Spleen (tissue), 11 donors: Measurements from ENCODE around the gene CAMK1D. TPM values are rescaled to one million over a fixed set of nuclear protein-coding genes. Genes with fewer than 3 reads are reported as not detected.

ENCODE experiments used
- DNase-seq: peaks from one replicate; pipeline ENCODE4 v3.0.0-alpha.2; 2020
- H3K27ac ChIP-seq, 8 donors: fragments of 200-600 bp; sonication (generic) in 7 of 8; 1 replicate in 4 of 8; 2 replicates in 4 of 8; pipeline versions ENCODE4 v1.5.0 to v1.8.0; 2016 to 2021; ENCODE audit warnings: inconsistent platforms in 4 of 8, mild to moderate bottlenecking in 4 of 8, moderate library complexity in 1 of 8
- H3K27me3 ChIP-seq, 7 donors: fragments of 200-600 bp; sonication (generic) in 6 of 7; replicated peaks in 1 of 7; 1 replicate in 4 of 7; 2 replicates in 3 of 7; pipeline versions ENCODE4 v1.5.0 to v1.8.0; 2016 to 2021; ENCODE audit warnings: inconsistent platforms in 3 of 7, mild to moderate bottlenecking in 1 of 7
- H3K36me3 ChIP-seq, 6 donors: fragments of 200-600 bp; sonication (generic) in 5 of 6; 1 replicate in 4 of 6; 2 replicates in 2 of 6; pipeline versions ENCODE4 v1.5.0 to v1.8.0; 2016 to 2021; ENCODE audit warnings: inconsistent platforms in 2 of 6
- H3K4me1 ChIP-seq, 6 donors: fragments of 200-600 bp; sonication (generic) in 5 of 6; 1 replicate in 3 of 6; 2 replicates in 3 of 6; pipeline versions ENCODE4 v1.5.0 to v1.8.0; 2016 to 2021; ENCODE audit warnings: inconsistent platforms in 3 of 6
- H3K4me3 ChIP-seq, 8 donors: fragments of 200-600 bp; sonication (generic) in 7 of 8; 1 replicate in 4 of 8; 2 replicates in 4 of 8; pipeline versions ENCODE4 v1.5.0 to v1.8.0; 2016 to 2021; ENCODE audit warnings: inconsistent platforms in 4 of 8, mild to moderate bottlenecking in 4 of 8, moderate library complexity in 2 of 8
- H3K9me3 ChIP-seq, 8 donors: fragments of 200-600 bp; sonication (generic) in 7 of 8; 1 replicate in 4 of 8; 2 replicates in 4 of 8; pipeline versions ENCODE4 v1.5.0 to v1.8.0; 2016 to 2021; ENCODE audit warnings: inconsistent platforms in 4 of 8
- CTCF ChIP-seq, 11 experiments: fragments of 200-600 bp in 7 of 11; fragments of 450-650 bp in 4 of 11; sonication (generic) in 4 of 11; IDR thresholded peaks in 8 of 11; conservative IDR thresholded peaks in 3 of 11; 1 replicate in 7 of 11; 2 replicates in 4 of 11; pipeline versions ENCODE4 v1.4.0 to v1.8.0; 2016 to 2021; ENCODE audit warnings: antibody characterized with exemption in 11 of 11, inconsistent platforms in 4 of 11, mild to moderate bottlenecking in 1 of 11
- POLR2A ChIP-seq, 3 donors: fragments of 450-650 bp; IDR thresholded peaks; one replicate each; pipeline ENCODE4 v1.5.1; 2017; ENCODE audit warnings: antibody characterized with exemption in 3 of 3, mild to moderate bottlenecking in 1 of 3
- POLR2AphosphoS5 ChIP-seq, 3 donors: sonication (generic); formaldehyde crosslinking; IDR thresholded peaks; one replicate each; pipeline ENCODE4 v1.5.1; 2017; ENCODE audit warnings: antibody characterized with exemption in 3 of 3
- WGBS, 5 donors: extraction: QIAGEN DNeasy Blood & Tissue Kit in 3 of 5; methylation state at CpG; one replicate each; pipeline versions ENCODE4 v1.1.5 to v1.1.7; 2013 to 2018; 5-methylcytosine and 5-hydroxymethylcytosine counted together
- intact Hi-C: fragments of 100-400 bp; cut with DNase I; formaldehyde crosslinking; loops from one replicate; pipeline ENCODE4 v1.15.0; 2023; ENCODE audit warnings: low total_unique reads
- polyA plus RNA-seq, 3 donors: library from polyadenylated mRNA; stranded (reverse); fragments of 200-250 nt; gene quantifications; one replicate each; pipeline ENCODE4 v1.2.1, GENCODE V29; 2013
- total RNA-seq, 7 donors: library from RNA; depleted of rRNA in 3 of 7; stranded (reverse); fragments of >200 nt in 3 of 7; fragmentation: NEBNext Ultra II Directional in 4 of 7; extraction: Animal tissue kit (Norgen Biotek cat#: 25700) in 4 of 7; gene quantifications; one replicate each; pipeline versions ENCODE4 v1.1.0 to v1.2.1, GENCODE V29; 2016 to 2021
- donor health status: healthy with polysubstance abuse.
- donor health status: DM: no; HTN: no; CAD: no; lungs with moderate emphysema.
- donor health status: DM: no; HTN: no; CAD: no.
- donor health status: Bipolar disorder and iron deficiency.
- donor health status: healthy.
- donor health status: DM: no; HTN: no; CAD: no.
- donor health status: DM: yes; HTN: yes; CAD: no.

CAMK1D gene
- total and polyA plus RNA-seq, 10 donors: 6.8 to 34.5 (median 20.0) TPM

- H3K27me3 ChIP-seq: no peaks in the 10 kb centered on the region
- H3K36me3 ChIP-seq: peaks cover 0 to 21% (median 2%) of the 10 kb centered on the region in 6 donors
- H3K9me3 ChIP-seq: peaks cover 0 to 8% (median 5%) of the 10 kb centered on the region in 8 donors
- no peak overlapping the region for H3K4me3 ChIP-seq
- intact Hi-C loops: no loop called here
- 83 to 93% (median 88%) methylated on average over 9 of the region's 9 CpGs for WGBS, 5 donors
- no peak for TF ChIP-seq CTCF (IDR thresholded peaks at IDR 0.05 in 8 of 11, conservative IDR thresholded peaks at IDR 0.05 in 3 of 11)
- no peak for TF ChIP-seq POLR2A (IDR thresholded peaks at IDR 0.05)
- no peak for TF ChIP-seq POLR2AphosphoS5 (IDR thresholded peaks at IDR 0.05)
- DNase-seq: no peak
- H3K4me1 ChIP-seq: no peaks in the 10 kb centered on the region
- H3K27ac ChIP-seq: no peak overlapping the region
These were observed 299.8 kb downstream of the CAMK1D start for GRCh38 chr10:12649012-12649584.

GRCh38 chr10:12650122-12650521 lies 300.8 kb downstream of the CAMK1D start:
- WGBS, 5 donors: 90 to 93% (median 92%) methylated on average over 5 to 8 of the region's 8 CpGs
- peak in 2 of 3 donors; percentile 8 to 39 for TF ChIP-seq POLR2AphosphoS5 (IDR thresholded peaks at IDR 0.05)
- no peak for TF ChIP-seq CTCF (IDR thresholded peaks at IDR 0.05 in 8 of 11, conservative IDR thresholded peaks at IDR 0.05 in 3 of 11)
- intact Hi-C loops: loop anchor here (5.0 kb wide), 1 partner anchor 388 kb away; no protein-coding TSS in a partner anchor

DNA sequence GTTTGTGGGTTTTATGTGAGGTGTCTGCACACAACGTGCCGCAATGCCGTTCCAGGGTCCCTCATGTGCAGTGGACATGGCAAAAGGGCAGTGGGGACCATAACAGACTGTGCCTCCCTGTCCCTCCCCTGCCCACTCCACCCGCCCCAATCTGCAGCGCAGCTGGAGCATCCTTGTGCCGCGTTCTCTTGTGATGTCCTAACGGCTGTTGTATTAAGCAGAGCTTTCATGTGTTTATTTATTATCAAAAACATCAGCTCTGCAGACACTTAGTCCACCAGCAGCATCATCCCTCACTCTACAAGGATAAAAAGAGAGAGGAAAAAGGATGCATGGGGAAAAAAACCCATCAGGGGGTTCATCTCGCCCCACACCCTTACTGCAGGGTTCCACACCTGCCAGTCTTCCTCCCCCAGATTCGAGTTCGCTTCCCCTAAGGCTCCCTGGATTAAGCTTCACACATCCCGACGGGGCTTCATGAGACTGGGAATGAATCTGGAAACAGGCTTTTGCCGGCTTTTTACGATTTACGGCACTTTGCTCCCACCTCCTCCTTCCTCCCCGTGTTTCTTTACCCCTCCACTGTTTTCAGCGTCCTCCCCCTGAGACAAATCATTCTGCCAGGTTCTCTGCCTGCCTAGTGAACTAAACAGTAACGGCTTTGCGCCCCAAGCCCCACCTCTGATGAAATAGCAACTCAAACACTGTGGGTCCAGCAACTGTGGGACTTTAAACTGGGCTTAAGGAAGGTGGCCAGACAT lies 301.4 kb downstream of the CAMK1D start:
- H3K4me1 ChIP-seq: peaks cover 0 to 1% (median 0%) of the 10 kb centered on the region in 6 donors
- no peak for DNase-seq
- no peaks in the 10 kb centered on the region for H3K27me3 ChIP-seq
- TF ChIP-seq CTCF (IDR thresholded peaks at IDR 0.05 in 8 of 11, conservative IDR thresholded peaks at IDR 0.05 in 3 of 11): no peak
- no peak for TF ChIP-seq POLR2AphosphoS5 (IDR thresholded peaks at IDR 0.05)
- no peak for TF ChIP-seq POLR2A (IDR thresholded peaks at IDR 0.05)
- intact Hi-C loops: loop anchor here (5.0 kb wide), 1 partner anchor 388 kb away; no protein-coding TSS in a partner anchor
- peaks cover 0 to 22% (median 2%) of the 10 kb centered on the region in 6 donors for H3K36me3 ChIP-seq
- H3K27ac ChIP-seq: no peak overlapping the region
- peaks cover 0 to 12% (median 9%) of the 10 kb centered on the region in 8 donors for H3K9me3 ChIP-seq
- WGBS, 5 donors: 73 to 94% (median 85%) methylated on average over 20 of the region's 20 CpGs
- H3K4me3 ChIP-seq: no peak overlapping the region

More at GRCh38 chr10:12650122-12650521, 300.8 kb downstream of the CAMK1D start:
- peaks cover 0 to 12% (median 9%) of the 10 kb centered on the region in 8 donors for H3K9me3 ChIP-seq
- no peaks in the 10 kb centered on the region for H3K4me1 ChIP-seq
- no peak overlapping the region for H3K27ac ChIP-seq
- no peaks in the 10 kb centered on the region for H3K27me3 ChIP-seq
- DNase-seq: no peak
- peaks cover 0 to 22% (median 2%) of the 10 kb centered on the region in 6 donors for H3K36me3 ChIP-seq
- H3K4me3 ChIP-seq: no peak overlapping the region

GRCh38 chr10:12655940-12656339 lies 306.6 kb downstream of the CAMK1D start:
- Histone ChIP-seq H3K4me3 (no peak overlapping the region), H3K36me3 (peaks cover 0 to 8% (median 0%) of the 10 kb centered on the region in 6 donors), H3K9me3 (peaks cover 0 to 12% (median 9%) of the 10 kb centered on the region in 8 donors), H3K4me1 (peaks cover 0 to 23% (median 0%) of the 10 kb centered on the region in 6 donors), H3K27me3 (no peaks in the 10 kb centered on the region), H3K27ac (no peak overlapping the region)
- DNase-seq: no peak
- intact Hi-C loops: no loop called here
- TF ChIP-seq POLR2AphosphoS5 (IDR thresholded peaks at IDR 0.05) (no peak), CTCF (IDR thresholded peaks at IDR 0.05 in 8 of 11, conservative IDR thresholded peaks at IDR 0.05 in 3 of 11) (no peak), POLR2A (IDR thresholded peaks at IDR 0.05) (no peak)
- 61 to 84% (median 64%) methylated on average over 2 of the region's 2 CpGs for WGBS, 5 donors
